HS-5 (cell line): ENCODE measurements around the gene SGK1.
"Not testable (repeated sequence)": the region's sequence is repeated elsewhere in the genome, so short reads cannot be mapped to it uniquely, and the experiment has no call there.

Experiments
- DNase-seq: peaks from one replicate; pipeline ENCODE4 v3.0.0-alpha.2; 2012; ENCODE audit warnings: low read depth

Gene SGK1

DNA sequence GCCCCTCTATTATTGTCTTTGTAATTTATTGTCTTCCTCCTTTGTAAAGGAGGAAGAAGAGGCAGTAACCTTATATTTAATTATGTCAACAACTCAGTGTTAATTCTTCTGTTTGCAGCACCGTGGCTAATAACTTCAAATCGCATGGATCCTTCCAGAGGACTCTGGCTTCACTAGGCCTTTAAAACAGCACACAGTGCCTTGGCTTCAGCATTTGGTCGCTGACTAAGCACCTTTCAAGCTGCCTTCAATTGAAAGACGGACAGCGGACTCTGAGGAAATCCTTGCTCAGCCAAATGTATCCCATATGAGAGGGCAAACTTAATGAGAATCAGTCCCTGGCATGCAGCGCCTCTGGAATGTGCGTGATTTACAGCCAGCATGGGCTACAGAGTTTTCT is 64.2 kb downstream of the SGK1 start:
- peak; percentile 49 for DNase-seq

DNA sequence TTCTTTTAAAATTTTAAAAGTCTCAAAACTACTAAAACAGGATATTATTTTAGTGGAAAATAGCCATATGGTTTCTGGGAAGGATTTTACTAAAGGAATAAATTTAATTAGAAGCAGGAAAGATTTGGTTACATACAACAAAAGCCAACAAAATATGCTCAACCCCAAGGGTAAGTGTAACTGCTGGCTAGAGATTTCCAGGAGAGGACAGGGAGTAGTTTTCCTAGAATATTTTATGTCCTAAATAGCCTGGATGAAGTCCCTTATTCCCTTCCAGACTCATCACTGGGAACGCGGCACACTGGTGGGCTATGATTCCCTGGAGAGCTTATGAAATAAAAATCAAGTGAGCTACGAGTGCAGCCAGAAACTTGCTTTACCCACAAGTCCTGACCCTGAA is 66.6 kb downstream of the SGK1 start:
- DNase-seq = no peak

DNA sequence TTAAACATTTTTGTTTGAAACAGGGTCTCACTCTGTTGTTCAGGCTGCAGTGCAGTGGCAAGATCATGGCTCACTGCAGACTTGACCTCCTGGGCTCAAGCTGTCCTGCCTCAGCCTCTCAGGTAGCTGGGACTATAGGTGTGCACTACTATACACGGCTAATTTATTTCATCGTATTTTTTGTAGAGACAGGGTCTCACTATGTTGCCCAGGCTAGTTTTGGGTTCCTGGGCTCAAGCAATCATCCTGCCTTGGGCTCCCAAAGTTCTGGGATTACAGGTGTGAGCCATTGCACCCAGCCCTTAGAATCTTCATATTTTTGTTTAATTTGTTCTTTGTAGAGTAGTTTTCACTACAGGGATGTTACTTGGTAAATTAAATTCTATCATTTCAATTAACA is 67.1 kb downstream of the SGK1 start:
- no peak for DNase-seq

DNA sequence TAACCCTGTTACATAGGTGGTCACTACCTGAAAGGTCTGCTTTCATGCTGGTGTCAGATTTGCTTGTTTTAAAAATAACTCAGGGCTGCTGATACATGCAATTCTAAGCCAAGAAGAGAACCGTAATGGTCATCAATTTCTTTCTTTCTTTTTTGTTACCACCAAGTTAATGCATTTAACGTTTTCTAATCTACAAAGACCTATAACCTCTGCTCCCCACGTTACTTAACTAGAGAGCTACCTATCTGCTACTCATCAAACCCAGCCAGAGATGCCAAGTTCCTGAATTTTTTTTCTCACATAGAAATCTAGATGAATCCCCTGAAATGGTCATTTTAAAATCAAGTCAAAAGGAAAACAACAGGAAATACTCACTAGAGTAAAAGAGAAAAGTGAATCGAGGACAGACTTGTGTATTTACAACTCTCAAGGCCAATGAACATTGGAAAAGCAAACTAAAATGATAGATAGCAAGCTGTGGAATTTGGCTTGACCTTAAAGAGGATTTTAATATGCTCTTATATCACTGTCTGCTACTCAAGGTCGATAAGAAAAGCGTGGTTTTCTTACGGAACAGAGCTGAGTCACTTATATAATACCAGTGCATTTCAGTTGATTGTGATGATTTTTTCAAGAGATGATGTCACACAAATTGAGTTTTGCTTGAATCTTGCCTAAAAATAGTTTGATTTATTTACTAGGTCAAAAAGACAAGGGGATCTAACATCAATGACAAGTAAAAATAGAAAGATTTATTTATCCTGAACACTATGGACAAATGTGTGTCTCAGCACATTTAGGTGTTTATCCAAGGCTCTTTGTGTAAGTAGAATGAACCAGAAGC is 67.9 kb downstream of the SGK1 start:
- DNase-seq = no peak

DNA sequence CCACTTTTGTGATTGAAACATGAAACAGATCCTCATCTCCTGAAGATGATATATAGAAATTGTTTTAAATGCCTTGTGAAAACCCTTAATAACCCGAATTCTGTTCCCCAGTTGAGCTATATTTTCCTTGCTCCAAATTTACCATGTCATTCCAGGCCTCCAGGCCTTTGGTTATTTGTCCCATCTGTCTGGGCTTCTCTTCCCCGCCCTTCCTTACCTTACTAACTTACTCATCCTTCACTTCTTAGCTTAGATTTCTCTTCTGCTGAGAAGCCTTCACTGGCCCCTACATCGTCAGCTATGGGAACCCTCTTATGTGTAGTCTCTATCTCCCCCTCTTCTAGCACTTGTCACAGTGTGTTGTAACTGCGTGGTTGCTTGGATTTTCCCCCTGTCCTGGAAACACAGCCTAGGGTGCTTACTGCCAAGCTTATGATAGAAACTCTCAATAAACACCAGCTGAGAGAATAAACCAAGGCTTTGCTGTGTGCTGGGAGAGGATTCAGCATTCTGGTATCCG is 68.6 kb downstream of the SGK1 start:
- no peak for DNase-seq

DNA sequence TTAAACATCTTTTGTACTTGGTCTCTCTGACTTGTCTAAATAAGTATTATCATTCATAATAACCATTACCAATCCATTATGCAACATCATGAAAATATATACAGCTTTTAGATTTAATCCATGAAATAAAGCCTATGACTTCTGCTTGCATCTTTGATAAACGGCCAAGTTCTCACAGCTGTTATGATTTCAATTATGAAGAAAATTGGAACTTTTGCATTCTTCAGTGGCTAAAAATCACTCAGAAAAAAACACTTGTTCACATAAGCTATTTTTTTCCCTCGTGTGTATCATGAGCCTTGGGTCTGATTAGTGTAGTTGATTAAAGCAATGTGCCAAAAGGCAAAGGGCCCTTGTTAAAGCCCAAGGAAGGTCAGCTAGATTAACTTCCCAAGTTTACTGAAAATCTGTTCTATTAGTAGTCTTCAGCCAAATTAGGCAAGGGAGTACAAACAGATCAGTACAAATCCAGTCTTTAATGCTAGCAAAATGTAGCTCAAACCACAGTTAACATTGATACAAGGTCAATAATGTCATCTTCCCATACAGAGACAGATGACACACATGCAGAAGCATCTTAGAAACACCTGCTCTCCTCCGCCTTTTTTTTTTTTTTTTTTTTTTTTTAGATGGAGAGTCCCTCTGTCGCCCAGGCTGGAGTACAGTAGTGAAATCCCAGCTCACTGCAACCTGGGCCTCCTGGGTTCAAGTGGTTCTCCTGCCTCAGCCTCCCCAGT is 69.9 kb downstream of the SGK1 start:
- DNase-seq = no peak

DNA sequence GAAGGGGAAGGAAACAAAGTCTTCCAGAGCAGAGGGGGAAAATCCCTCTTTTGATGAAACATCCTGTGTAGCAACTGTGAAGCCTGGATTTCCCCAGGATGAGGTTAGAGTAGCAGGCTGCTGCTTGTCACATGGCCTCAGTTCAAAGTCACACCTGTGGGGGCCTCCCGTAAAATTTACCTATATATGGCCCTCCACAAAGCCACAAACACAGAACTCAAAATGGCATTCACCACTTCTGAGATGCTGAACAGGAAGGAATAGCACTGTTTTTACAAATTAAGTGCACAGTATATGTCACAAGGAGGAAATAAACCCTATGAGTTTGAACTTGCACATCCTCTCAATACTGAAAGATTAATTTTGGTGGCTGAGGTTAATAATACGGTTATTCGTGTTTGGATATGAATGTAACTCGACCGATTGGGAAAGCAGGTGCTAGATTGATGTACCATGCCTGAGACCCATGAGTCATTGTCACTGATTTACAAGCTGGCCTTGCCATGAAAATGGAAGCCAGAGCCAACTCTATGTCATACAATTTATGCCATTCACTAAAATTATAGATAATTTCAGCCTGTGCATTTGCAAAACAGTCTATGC is 70.6 kb downstream of the SGK1 start:
- DNase-seq = no peak

DNA sequence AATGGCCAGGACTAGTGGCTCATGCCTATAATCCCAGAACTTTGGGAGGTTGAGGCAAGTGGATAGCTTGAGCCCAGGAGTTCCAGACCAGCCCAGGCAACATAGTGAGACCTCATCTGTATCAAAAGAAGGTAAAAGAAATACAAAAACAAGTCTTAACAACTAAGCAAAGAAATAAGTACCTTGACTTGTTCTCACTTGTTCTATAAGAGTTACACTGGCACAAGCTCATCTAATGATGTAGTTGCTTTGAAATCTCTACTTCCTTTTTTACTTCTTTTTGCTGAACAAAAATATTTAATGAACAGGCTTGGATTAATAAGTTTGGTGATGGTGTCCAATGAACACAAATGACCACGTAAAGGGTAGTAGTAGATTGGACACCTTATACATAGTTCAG is 72.2 kb downstream of the SGK1 start:
- DNase-seq = no peak

DNA sequence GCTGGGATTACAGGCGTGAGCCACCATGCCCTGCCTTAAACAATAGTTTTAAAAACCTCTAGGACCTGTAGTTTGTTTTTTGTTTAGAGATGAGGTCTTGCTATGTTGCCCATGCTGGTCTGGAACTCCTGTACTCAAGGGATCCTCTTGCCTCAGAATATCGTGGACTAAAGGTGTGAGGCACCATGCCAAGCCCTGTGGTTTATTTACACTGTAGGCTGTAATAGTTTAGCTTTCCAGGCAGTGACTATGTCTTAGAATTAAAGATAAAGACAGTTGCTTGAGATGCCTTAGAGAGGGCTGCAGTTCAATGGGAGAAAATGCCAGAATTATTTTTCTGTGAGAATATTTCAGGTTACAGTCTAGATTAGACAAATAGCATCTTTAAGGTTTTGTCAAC is 72.9 kb downstream of the SGK1 start:
- no peak for DNase-seq

DNA sequence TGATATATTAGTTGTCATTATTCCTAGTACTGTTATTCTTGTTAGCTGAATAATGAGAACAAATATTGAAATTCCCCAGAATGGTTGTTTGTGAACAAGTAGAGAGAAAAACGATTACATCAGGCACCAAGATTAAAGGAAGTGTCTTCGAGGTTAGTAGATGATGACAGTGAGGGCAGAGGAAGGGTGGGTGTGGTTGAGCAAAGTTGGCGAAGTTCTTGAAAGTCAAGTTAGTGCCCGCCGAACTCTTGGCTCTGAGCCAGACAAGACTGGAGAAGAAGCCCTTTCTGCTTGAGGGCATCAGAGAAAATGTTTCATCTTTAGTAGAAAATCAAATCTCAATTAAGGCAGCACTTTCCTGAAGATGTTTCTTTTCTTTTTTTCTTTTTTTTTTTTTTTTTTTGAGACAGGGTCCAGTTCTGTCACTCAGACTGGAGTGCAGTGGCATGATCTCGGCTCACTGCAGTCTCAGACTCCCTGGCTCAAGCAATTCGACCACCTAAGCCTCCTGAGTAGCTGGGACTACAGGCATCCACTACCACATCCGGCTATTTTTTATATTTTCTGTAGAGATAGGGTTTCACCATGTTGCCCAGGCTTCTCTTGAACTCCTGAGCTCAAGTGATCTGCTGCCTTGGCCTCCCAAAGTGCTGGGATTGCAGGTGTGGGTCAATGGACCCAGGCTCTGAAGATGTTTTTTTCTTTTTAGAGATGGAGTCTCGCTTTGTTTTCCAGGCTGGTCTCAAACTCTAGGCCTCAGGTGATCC is 77.1 kb downstream of the SGK1 start:
- no peak for DNase-seq

DNA sequence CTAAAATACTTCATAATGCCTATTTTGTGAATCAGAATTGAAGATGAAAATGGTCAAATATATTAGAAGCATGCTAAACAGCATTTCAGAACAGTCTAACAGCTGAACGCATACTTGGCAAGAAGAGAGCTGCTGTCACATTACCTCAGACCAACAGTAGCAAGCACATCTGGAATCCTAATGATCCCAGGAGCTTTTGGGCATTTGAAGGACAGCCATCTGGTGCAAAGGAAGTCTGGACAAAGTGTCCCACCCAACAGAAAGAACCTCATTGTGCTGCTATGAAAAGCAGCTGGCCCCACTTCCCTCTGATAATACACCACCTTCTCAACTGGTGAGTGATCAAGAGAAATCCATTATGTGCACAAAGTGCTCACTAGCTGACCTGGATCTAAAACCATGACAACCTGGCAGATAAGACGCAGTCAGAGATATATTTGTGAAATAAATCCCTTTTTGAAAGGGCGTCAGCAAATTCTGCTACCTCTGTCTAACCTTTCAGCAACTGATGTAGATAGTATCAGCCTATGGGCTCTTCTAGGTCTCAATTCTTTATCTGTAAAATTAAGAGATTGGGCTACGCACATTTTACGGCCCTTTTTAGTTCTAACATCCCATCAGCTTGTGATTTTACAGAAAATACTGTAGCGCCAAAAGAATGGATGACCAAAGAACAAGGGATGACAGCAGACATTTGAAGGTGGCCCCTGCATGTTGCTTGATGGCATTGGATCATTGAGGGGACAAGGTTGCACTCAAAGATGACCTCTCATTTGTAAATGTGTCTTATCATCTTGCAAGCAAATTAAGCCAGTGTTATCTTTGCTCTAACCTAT is 78.7 kb downstream of the SGK1 start:
- DNase-seq = no peak

DNA sequence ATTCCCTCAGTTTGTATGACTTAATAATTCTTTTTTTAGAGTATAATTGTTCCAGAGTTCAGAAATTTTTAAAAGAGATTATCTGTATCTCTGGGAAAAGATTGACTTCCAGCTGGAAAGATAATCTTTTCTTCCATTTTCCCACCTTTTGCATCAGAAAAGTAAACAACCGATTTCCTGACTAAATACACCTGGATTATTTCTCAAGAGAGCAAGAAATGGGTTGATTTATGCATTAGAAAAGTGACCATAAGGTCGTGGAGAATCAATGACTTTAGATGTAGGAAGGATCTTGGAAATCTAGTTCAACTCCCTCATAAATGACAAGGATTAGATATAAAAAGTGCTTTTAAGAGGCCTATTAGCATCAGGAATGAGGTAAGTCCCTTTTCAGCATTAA is 79.9 kb downstream of the SGK1 start:
- no peak for DNase-seq

DNA sequence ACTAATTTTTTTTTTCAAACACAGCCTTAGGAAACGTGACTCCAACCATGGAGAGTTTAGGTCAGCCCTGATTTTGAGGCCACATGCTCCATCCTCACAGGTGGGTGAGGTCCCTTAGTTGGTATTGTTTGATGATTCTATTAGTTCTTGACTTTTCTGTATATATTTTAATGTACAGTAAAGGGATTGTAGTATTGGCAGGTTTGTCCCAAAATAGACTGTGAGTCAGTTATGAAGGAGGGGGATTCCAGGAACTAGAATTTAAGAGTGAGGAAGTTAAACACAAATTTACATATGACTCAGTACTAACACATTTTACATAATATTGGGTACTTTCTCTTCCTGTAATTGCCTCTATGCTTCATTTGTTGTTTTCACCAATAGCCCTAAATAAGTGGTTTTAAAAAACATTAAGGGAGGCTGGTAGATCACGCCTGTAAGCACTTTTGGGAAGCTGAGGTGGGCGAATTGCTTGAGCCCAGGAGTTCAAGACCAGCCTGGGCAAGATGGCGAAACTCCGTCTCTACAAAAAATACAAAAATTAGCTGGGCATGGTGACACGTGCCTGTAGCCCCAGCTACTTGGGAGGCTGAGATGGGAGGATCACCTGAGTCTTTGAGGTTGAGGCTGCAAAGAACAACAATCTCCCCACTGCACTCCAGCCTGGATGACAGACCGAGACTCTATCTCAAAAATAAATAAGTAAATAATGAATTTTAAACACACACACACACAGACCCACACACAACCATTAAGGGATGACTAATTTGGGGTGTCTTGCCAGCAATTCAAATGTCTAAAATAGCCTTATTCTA is 81.8 kb downstream of the SGK1 start:
- peak; percentile 49 for DNase-seq

DNA sequence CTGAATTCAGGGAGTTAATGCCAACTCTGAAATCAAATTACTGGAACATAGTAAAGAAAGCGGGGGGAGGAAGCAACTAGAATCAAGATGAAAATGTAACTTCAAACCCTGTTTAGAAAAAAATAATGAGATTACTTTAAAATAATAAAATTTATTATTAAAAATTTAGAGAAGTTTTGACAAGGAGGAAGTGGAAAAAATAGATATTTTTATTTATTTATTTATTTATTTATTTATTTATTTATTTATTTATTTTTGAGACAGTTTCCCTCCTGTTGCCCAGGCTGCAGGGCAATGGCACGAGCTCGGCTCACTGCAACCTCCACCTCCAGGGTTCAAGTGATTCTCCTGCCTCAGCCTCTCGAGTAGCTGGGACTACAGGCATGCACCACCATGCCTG is 82.6 kb downstream of the SGK1 start:
- DNase-seq = not testable (repeated sequence)

DNA sequence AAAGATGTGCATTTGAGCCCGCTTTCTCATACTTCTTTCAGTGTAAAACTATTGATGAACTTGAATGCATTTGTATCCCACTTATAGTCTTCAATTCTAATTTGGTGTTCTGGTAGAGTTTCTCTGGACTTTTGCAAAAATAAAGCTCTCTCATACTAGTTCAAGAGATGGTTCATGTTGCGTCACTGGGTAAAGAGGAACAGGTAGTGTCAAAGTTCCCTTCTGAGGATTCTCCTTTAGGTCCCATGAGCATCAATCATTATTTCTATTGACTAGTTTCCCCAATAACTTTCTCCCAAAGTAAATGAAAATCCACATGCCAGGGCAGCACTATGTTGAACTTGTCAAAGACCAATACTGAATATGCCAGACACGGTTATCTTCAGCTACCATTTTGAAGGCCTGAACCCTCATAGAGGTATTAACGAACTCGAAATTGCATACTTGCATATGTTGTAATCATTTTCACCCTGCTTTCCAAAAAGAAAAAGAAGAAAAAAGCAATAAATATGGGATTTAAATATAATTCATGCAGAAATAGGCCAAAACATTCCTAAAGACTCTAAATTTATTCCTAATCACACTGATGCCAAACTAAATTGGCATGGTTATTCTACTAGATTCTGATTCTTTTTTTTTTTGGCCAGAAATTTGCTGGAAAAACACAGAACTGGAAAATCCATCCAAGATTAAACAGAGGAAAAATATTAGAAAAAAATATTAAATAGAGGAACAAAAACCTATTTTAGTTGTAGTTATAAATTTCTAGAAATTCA is 84.5 kb downstream of the SGK1 start:
- DNase-seq = no peak

DNA sequence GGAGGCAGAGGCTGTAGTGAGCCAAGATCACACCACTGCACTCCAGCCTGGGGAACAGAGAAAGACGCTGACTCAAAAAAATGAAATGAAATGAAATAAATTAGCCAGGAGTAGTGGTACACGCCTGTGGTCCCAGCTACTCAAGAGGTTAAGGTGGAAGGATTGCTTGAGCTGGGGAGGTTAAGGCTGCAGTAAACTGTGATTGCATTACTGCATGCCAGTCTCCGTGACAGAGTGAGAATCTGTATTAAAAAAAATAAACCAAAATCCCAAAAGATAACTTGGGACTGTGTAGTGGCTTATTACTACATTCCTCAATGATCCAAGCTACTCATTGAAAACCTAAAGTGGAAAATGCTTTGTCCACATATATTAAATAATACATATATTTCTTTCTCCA is 87.0 kb downstream of the SGK1 start:
- DNase-seq = no peak

DNA sequence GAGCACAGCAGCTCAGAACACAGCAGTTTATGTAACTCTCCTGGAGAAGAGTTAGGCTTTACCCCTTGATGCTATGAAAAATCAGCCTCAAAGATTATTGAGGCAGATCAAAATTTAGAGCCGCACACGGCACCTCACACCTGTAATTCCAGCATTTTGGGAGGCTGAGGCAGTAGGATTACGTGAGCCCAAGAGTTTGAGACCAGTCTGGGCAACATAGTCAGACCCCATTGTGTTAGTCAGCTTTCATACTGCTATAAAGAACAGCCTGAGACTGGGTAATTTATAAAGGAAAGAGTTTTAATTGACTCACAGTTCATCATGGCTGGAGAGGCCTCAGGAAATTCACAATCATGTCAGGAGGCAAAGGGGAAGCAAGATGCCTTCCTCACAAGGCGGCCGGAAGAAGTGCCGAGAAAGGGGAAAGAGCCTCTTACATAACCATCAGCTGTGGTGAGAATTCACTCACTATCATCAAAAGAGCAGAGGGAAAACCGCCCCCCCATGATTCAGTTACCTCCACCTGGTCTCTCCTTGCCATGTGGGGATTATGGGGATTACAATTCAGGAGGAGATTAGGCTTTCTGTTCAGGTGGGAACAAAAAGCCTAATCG is 87.7 kb downstream of the SGK1 start:
- no peak for DNase-seq

DNA sequence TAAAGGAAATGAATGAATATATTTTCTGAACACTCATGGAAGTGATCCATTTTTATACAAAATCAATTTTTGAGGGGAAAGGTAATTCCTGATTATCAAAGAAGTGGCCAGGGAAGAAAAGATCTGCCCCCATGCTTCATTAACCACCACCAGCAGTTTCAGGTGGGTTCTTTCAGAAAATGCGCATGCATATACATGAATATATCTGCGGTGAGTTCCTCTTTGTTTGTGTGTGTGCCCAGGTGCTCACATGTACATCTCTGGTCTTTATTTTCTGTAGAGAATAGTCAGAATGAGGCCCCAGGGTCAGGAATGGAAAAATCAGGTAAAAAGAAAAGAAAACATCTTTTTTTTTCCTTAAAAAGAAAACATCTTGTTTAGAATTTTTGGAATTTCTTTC is 88.4 kb downstream of the SGK1 start:
- DNase-seq = no peak

DNA sequence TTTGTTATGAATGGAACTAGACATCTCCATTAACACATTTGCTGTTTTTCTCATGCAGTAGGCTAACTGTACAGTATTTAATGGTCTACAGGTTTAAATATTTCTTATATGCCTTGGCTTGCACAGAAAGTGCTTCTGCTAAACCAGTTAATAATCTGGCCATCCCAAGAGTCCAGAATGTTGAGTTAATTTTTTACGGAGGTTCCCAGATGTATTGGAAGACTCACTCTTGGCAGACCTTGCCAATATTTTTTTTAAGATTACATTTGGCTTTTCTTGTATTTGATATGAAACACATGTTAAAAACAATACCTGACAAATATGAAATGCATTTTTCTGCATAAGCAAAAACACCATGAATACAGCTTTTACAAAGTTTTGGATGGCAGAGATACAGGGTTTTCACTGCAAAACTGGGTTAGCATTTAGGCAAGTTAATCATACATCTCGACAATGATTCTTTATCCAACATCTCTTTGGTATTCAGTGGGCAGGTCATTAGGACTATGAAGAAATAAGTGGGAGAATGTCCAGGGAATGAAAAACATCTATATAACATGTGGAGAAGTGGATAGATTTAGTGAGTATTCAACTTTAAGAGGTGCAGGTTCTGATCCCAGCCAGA is 94.0 kb downstream of the SGK1 start:
- peak; percentile 3 for DNase-seq
